Astrocyte (in vitro differentiated cells and primary cell): ENCODE data around the gene STRIP1. TPM values are rescaled to one million over a fixed set of nuclear protein-coding genes. Genes with fewer than 3 reads are reported as not detected.
A peak's percentile ranks its signal among the peaks of the same experiment; 100 is the strongest.

Source experiments
- DNase-seq: peaks from one replicate; pipeline ENCODE4 v3.0.0-alpha.2; 2010; ENCODE audit warnings: low read depth
- FAIRE-seq: peaks from 2 replicates; lab custom pipeline; 2011; peaks lifted over from hg19 to GRCh38; lab: Jason Lieb, UNC
- H2AFZ ChIP-seq: 2 replicates; pipeline ENCODE4 v1.6.0; 2012; ENCODE audit warnings: low read depth, low read length, inconsistent platforms
- H3K27ac ChIP-seq: 2 replicates; pipeline ENCODE4 v1.5.1; 2011; ENCODE audit warnings: low read depth, low read length, inconsistent platforms
- H3K27me3 ChIP-seq: 2 replicates; pipeline ENCODE4 v1.6.0; 2011; ENCODE audit warnings: low read length, inconsistent platforms; ENCODE audit not compliant: insufficient read depth
- H3K36me3 ChIP-seq: 2 replicates; pipeline ENCODE4 v1.5.1; 2011; ENCODE audit warnings: low read length, inconsistent platforms; ENCODE audit not compliant: insufficient read depth
- H3K4me1 ChIP-seq: 2 replicates; pipeline ENCODE4 v1.5.1; 2011; ENCODE audit warnings: low read length, inconsistent platforms; ENCODE audit not compliant: insufficient read depth
- H3K4me2 ChIP-seq: 2 replicates; pipeline ENCODE4 v1.6.0; 2012; ENCODE audit warnings: low read length, inconsistent platforms
- H3K4me3 ChIP-seq: 2 replicates; pipeline ENCODE4 v1.5.1; 2011; ENCODE audit warnings: low read depth, mild to moderate bottlenecking, low read length, inconsistent platforms; ENCODE audit not compliant: insufficient read depth
- H3K79me2 ChIP-seq: 2 replicates; pipeline ENCODE4 v1.6.0; 2012; ENCODE audit warnings: mild to moderate bottlenecking, low read length, inconsistent platforms; ENCODE audit not compliant: insufficient read depth
- H3K9ac ChIP-seq: 2 replicates; pipeline ENCODE4 v1.6.0; 2012; ENCODE audit warnings: mild to moderate bottlenecking, low read length, inconsistent platforms
- H3K9me3 ChIP-seq: 2 replicates; pipeline ENCODE4 v1.5.1; 2012; ENCODE audit warnings: low read depth, mild to moderate bottlenecking, low read length, inconsistent platforms; ENCODE audit not compliant: insufficient read depth
- H4K20me1 ChIP-seq: 2 replicates; pipeline ENCODE4 v1.6.0; 2012; ENCODE audit warnings: low read length, inconsistent platforms; ENCODE audit not compliant: insufficient read depth
- H3K27ac Mint-ChIP-seq: one replicate; pipeline ENCODE4 v1.8.0; 2021; ENCODE audit warnings: mild to moderate bottlenecking, mixed read lengths; ENCODE audit not compliant: unreplicated experiment
- H3K27me3 Mint-ChIP-seq: one replicate; pipeline ENCODE4 v1.8.0; 2021; ENCODE audit warnings: low read depth, mixed read lengths; ENCODE audit not compliant: unreplicated experiment
- H3K36me3 Mint-ChIP-seq: one replicate; pipeline ENCODE4 v1.8.0; 2021; ENCODE audit warnings: low read depth, mixed read lengths; ENCODE audit not compliant: unreplicated experiment
- H3K4me1 Mint-ChIP-seq: one replicate; pipeline ENCODE4 v1.8.0; 2021; ENCODE audit warnings: low read depth, mixed read lengths; ENCODE audit not compliant: unreplicated experiment
- H3K4me3 Mint-ChIP-seq: one replicate; pipeline ENCODE4 v1.8.0; 2021; ENCODE audit warnings: mild to moderate bottlenecking, moderate library complexity, mixed read lengths; ENCODE audit not compliant: unreplicated experiment
- H3K9me3 Mint-ChIP-seq: one replicate; pipeline ENCODE4 v1.8.0; 2021; ENCODE audit warnings: mild to moderate bottlenecking, mixed read lengths; ENCODE audit not compliant: unreplicated experiment
- EZH2 ChIP-seq: IDR thresholded peaks from 2 replicates; pipeline ENCODE4 v1.6.1; 2012; ENCODE audit warnings: mild to moderate bottlenecking, low read length, inconsistent platforms; ENCODE audit not compliant: insufficient read depth
- total RNA-seq: library from RNA; stranded (reverse); gene quantifications from 2 replicates; pipeline ENCODE4 v1.2.1, GENCODE V29; 2021
- TF ChIP-seq, protein P1 (sequence below): IDR thresholded peaks from 2 replicates; pipeline ENCODE4 v1.5.1; 2011; ENCODE audit warnings: low read depth, mild to moderate bottlenecking, inconsistent platforms, low read length, moderate library complexity; ENCODE audit not compliant: insufficient read depth

STRIP1 gene
- total RNA-seq, 1 donor from 2014 or later, result 40.8 TPM

DNA sequence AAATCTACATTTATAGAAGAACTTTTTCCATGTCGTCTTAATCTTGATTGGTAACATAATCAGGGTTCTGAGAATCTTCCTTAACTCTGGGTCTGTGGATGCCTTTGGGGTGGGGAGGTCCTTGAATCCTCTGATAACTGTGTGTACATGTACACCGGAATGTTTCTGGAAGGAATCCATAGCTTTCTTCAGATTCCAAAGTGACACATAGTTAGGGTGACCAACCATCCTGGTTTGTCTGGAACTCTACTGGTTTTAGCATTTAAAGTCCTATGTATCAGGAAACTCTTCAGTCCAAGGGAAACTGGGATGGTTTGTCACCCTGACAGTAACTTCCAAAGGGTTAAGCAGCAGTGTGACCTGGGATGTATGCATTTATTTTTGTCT, 16.8 kb downstream of the STRIP1 start:
- DNase-seq (no peak), FAIRE-seq (no peak)
- Histone ChIP-seq H3K36me3 (peaks cover 47% of the 10 kb centered on the region), H3K9ac (no peak overlapping the region), H3K4me1 (peaks cover 14% of the 10 kb centered on the region), H4K20me1 (peaks cover 35% of the 10 kb centered on the region), H2AFZ (no peak overlapping the region), H3K9me3 (no peaks in the 10 kb centered on the region), H3K79me2 (no peaks in the 10 kb centered on the region), H3K27ac (no peak overlapping the region), H3K4me3 (no peak overlapping the region), H3K27me3 (no peaks in the 10 kb centered on the region), H3K4me2 (no peak overlapping the region)
- no peak for TF ChIP-seq EZH2
- H3K4me1 Mint-ChIP-seq, result peaks cover 32% of the 10 kb centered on the region
- H3K4me3 Mint-ChIP-seq, result no peak overlapping the region
- H3K27ac Mint-ChIP-seq, result no peak overlapping the region
- H3K36me3 Mint-ChIP-seq, result peaks cover 28% of the 10 kb centered on the region
- H3K27me3 Mint-ChIP-seq, result no peaks in the 10 kb centered on the region
- H3K9me3 Mint-ChIP-seq, result no peaks in the 10 kb centered on the region

- peaks cover 42% of the 10 kb centered on the region for H3K36me3 ChIP-seq
- no peak for DNase-seq
- H3K9me3 Mint-ChIP-seq, result no peaks in the 10 kb centered on the region
- no peaks in the 10 kb centered on the region for H3K27me3 Mint-ChIP-seq
- FAIRE-seq, result no peak
- H3K79me2 ChIP-seq, result no peaks in the 10 kb centered on the region
- no peak overlapping the region for H3K4me3 ChIP-seq
- H3K9me3 ChIP-seq, result no peaks in the 10 kb centered on the region
- H2AFZ ChIP-seq, result no peak overlapping the region
- TF ChIP-seq, protein P1, sequence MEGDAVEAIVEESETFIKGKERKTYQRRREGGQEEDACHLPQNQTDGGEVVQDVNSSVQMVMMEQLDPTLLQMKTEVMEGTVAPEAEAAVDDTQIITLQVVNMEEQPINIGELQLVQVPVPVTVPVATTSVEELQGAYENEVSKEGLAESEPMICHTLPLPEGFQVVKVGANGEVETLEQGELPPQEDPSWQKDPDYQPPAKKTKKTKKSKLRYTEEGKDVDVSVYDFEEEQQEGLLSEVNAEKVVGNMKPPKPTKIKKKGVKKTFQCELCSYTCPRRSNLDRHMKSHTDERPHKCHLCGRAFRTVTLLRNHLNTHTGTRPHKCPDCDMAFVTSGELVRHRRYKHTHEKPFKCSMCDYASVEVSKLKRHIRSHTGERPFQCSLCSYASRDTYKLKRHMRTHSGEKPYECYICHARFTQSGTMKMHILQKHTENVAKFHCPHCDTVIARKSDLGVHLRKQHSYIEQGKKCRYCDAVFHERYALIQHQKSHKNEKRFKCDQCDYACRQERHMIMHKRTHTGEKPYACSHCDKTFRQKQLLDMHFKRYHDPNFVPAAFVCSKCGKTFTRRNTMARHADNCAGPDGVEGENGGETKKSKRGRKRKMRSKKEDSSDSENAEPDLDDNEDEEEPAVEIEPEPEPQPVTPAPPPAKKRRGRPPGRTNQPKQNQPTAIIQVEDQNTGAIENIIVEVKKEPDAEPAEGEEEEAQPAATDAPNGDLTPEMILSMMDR, result peak; percentile 88
- no peak for TF ChIP-seq EZH2
- no peak overlapping the region for H3K4me2 ChIP-seq
- H3K36me3 Mint-ChIP-seq, result peaks cover 26% of the 10 kb centered on the region
- H4K20me1 ChIP-seq, result peaks cover 57% of the 10 kb centered on the region
- no peak overlapping the region for H3K9ac ChIP-seq
- no peak overlapping the region for H3K27ac ChIP-seq
- peak overlapping the region; percentile 65 for H3K4me3 Mint-ChIP-seq
- peaks cover 52% of the 10 kb centered on the region for H3K4me1 Mint-ChIP-seq
- no peaks in the 10 kb centered on the region for H3K27me3 ChIP-seq
- H3K4me1 ChIP-seq, result peaks cover 23% of the 10 kb centered on the region
- peak overlapping the region; percentile 54 for H3K27ac Mint-ChIP-seq
These were observed 19.4 kb downstream of the STRIP1 start for GRCh38 chr1:110053552-110054428.

DNA sequence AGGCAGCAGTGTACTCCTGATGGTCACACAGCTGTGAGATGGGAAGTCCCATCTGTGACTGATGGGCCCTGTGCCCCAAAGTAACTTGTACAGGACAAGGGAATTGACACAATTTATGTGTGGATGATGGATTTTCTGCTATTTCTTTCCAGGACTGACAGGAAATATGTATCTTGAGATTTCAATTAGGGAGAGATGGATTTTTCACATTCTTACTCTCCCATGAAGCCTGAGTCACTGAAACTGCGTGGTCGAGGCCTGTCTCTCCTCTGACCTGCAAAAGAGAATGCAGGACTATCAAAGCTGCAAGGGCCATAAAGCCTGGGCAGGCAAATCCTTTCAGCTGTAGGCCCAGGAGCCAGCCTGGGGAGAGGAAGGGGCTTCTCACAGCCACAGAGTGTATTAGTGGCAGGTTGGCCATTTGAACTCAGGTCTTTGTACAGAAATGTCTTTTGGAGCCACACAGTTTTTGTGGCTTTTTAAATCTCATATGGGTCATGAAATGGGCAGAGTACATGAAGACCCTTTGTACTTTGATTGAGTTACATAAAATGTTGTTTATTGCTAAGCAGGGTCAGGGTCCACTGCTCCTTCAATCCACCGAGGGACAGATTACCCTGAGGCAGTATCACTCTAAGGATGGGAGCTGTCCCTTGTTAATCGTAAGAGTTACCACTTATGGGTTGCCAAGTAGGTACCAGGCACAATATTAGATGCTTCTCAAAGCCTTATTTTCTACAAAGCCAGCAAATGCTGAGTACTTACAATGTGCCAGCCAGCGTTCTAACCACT, 21.3 kb downstream of the STRIP1 start:
- Histone ChIP-seq H3K27me3 (no peaks in the 10 kb centered on the region), H3K79me2 (no peaks in the 10 kb centered on the region), H4K20me1 (peaks cover 74% of the 10 kb centered on the region), H3K4me1 (peaks cover 28% of the 10 kb centered on the region), H3K9ac (peak overlapping the region; percentile 19), H3K4me2 (peak overlapping the region; percentile 38), H3K36me3 (peaks cover 39% of the 10 kb centered on the region), H2AFZ (no peak overlapping the region), H3K27ac (no peak overlapping the region), H3K4me3 (no peak overlapping the region), H3K9me3 (no peaks in the 10 kb centered on the region)
- no peak for TF ChIP-seq EZH2
- TF ChIP-seq, protein P1, result no peak
- FAIRE-seq, result no peak
- peak overlapping the region; percentile 57 for H3K4me3 Mint-ChIP-seq
- peaks cover 58% of the 10 kb centered on the region for H3K4me1 Mint-ChIP-seq
- no peaks in the 10 kb centered on the region for H3K27me3 Mint-ChIP-seq
- DNase-seq, result peak; percentile 46
- H3K9me3 Mint-ChIP-seq, result no peaks in the 10 kb centered on the region
- H3K36me3 Mint-ChIP-seq, result peaks cover 28% of the 10 kb centered on the region
- peak overlapping the region; percentile 78 for H3K27ac Mint-ChIP-seq
